ENCODE measurements around the gene HLCS.

GRCh38 chr21:36767096-36767495, 199.4 kb downstream of the HLCS start:
- TF ChIP-seq CTCF (IDR thresholded peaks at IDR 0.05), result no peak
- no peak for TF ChIP-seq POLR2AphosphoS5 (IDR thresholded peaks at IDR 0.05; ENCODE audit: low read depth, low read length)
- TF ChIP-seq RCOR1 (IDR thresholded peaks at IDR 0.05; ENCODE audit: low read length), result no peak
- no peak for TF ChIP-seq JUND (IDR thresholded peaks at IDR 0.05)
- no peak for TF ChIP-seq TEAD4 (IDR thresholded peaks at IDR 0.05; ENCODE audit: borderline replicate concordance, insufficient read depth)
- no peak for TF ChIP-seq RAD21 (IDR thresholded peaks at IDR 0.05; ENCODE audit: low read length)
- no peak for TF ChIP-seq SIN3A (IDR thresholded peaks at IDR 0.05; ENCODE audit: borderline replicate concordance, low read depth, low read length)
- no peak for TF ChIP-seq MAX (IDR thresholded peaks at IDR 0.05; ENCODE audit: low read depth)
- TF ChIP-seq EZH2phosphoT487 (IDR thresholded peaks at IDR 0.05; ENCODE audit: borderline replicate concordance, low read depth), result no peak
